ENCODE results near the gene SLC28A1.

DNA sequence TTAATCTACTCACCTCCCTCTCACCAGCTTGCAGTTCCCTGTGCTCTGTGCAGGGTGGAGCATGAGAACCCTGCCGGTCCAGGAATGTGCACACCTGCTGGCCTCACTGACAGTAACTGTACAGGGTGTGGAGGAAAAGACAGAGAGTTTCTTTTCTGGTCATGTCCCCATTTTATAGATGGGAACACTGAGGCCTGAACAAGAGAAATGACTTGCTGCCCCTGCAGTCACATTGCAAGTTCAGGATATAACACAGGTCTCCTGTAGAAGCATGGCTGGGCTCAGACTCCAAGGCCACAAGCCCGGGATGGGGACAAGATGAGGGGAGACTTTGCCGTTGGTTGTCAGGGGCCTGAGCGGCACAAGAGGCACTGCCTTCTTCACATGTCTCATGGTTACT is 23.3 kb downstream of the SLC28A1 start:
- TF ChIP-seq POLR2A (IDR thresholded peaks at IDR 0.05; ENCODE audit: low read length) (no peak), GATA1 (IDR thresholded peaks at IDR 0.05; ENCODE audit: low read depth, low read length) (no peak)

All from erythroblast (primary cell).